Skin of body (tissue), 2 donors: ENCODE data around the gene APBB1IP. TPM values are rescaled to one million over a fixed set of nuclear protein-coding genes. Genes with fewer than 3 reads are reported as not detected.
A peak's percentile ranks its signal among the peaks of the same experiment; 100 is the strongest.
"Not testable (repeated sequence)": the region's sequence is repeated elsewhere in the genome, so short reads cannot be mapped to it uniquely, and the experiment has no call there.

Experiments used
- DNase-seq: peaks from one replicate; lab custom pipeline; 2025; lab: John Stamatoyannopoulos, UW
- total RNA-seq: library from RNA; depleted of rRNA; stranded (reverse); fragments of >200 nt; gene quantifications from one replicate; pipeline ENCODE4 v1.2.3, GENCODE V29; 2014

The APBB1IP gene
- total RNA-seq, 1 donor from 2014 or later, result 9.5 TPM

DNA sequence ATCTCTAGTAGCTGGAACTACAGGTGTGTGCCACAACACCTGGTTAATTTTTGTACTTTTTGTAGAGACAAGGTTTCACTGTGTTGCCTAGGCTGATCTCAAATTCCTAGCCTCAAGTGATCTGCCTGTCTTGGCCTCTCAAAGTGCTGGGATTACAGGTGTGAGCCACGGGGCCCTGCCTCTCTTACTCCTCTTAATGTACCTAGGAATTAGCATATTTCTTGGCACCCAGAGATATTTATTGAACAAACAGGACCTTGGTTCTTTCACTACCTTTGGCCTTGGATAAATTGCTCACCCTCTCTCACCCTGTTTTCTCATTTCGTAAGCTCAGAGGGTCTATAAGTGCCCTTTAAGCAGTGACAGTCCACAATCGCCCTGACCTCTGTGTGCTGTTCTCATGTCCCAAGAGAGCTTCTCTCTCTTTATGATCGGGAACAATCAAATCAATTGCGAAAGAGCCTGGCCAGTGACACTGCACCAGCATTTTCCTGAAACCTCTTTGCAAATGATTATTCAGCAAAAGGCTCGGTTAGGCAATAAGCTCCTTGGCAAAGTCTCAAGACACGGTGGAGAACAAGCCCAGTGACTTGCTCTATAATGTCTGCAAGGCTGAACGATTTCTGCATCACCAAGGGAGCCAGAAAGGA lies 117.7 kb downstream of the APBB1IP start:
- DNase-seq, result peak; percentile 7

DNA sequence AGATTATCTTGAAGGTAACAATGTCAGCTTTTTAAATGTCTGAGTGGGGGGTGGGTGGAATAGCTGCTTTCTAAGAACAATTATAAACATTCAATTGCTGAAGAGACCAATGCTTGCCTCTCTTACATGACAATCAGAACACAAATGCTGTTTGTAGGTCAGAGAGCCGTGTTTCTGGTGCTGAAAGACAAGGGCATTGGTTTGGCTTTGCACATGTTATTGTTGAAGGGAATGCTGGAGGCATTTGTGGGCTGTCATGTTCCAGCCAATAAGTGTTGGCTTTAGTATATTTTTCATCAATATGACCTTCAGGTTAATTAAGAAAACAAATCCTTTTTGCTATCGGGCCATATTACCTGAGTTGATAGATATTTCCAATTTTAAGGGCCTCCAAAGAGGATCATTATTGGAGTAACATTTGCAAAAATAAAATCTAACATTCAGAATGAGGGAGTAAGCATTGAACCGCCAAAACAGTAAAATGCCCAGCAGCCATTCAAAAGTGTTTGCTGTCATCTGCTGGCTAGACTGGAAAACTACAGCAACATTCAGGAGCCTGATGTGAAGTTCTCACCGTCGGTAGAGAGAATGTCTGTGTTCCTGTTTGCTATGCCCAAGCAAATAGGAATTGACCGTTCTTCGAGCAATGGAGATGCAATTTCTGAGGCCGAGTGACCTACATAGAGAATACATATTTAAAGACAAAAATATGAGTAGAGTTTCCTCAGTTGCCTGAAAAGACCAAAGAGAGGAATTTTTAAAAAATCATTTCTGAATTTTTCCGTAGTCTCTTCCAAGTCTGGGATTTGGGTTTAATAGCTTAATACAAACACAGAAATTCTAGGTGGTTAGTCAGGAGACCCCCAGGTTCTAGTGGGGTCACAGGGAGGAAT lies 118.9 kb downstream of the APBB1IP start:
- peak; percentile 22 for DNase-seq

DNA sequence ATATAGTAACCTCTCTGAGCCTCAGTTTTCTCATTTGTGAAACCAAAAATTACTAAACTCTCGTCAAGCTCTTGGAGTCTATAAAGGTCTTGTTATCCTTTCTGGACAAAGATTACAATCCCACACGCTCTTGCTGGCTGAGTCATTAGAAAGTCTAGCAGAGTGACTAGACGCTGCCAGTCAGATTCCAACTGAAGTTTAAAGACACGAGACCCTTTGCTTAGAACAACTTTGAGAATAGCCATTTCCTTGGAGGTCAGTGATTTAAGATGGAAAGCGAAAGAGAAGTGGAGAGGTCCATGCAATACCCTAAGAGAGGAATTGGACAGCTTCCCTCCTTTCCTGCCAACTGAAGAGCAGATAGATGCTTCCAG lies 119.5 kb downstream of the APBB1IP start:
- DNase-seq, result no peak

GRCh38 chr10:26566525-26567350 lies 128.6 kb downstream of the APBB1IP start:
- DNase-seq, result no peak

DNA sequence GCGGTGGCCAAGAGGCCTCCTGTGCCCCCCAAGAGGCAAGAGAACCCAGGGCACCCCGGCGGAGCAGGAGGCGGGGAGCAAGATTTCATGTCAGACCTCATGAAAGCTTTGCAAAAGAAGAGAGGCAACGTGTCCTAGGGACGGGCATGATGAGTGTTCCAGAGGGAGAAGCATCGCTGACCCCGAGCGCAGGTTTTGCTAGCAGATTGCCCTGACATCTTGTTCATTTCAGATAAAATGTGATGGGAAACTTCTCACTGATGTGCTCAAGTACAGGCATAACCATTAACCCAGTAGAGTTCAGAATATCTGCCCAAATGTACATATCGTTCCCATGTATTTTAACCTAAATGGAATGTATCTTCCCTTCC lies 129.2 kb downstream of the APBB1IP start:
- no peak for DNase-seq

- DNase-seq, result no peak
Measured at GRCh38 chr10:26571655-26572054, 133.5 kb downstream of the APBB1IP start.

DNA sequence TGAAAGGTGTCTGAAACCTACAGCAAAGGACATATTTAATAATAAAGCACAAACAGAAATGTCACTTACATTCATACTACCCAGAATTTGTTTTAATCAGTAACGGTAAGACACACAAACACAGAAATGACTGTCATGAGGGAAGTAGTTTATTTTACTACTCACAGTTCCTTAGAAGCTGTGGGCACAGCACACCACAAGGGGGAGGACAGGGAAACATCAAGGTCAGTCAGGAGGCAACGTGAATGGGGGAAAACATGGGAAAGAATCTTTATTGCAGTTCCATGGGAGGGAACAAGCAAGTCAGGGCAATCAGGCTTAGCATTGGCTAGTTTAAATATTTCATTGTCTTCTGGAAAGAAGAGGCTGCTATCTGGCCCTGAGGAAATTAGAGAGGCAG lies 135.5 kb downstream of the APBB1IP start:
- no peak for DNase-seq

DNA sequence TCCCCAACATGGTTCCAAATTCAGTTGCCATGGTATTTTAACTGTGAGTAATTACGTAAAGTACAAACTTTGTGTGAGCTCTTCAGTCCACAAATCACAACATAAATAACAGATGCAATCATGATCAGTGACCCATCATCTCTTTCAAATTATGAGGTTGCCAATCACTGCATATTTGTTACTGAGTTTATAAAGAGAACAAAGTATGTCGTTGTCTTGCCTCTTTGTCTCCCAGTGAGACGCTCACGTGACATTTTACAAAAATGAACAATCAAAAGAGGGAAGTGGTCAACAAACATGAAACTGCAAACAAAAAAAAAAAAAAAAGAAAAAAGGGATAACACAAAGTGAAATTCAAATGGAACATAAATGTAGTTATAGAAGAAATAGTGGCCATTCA lies 136.6 kb downstream of the APBB1IP start:
- no peak for DNase-seq

- not testable (repeated sequence) for DNase-seq
Measured at GRCh38 chr10:26578371-26578770, 140.2 kb downstream of the APBB1IP start.

GRCh38 chr10:26579256-26580063 lies 141.3 kb downstream of the APBB1IP start:
- DNase-seq, result no peak

GRCh38 chr10:26586211-26586610 lies 148.1 kb downstream of the APBB1IP start:
- DNase-seq, result no peak

- DNase-seq, result no peak
Measured at GRCh38 chr10:26588611-26589010, 150.5 kb downstream of the APBB1IP start.

DNA sequence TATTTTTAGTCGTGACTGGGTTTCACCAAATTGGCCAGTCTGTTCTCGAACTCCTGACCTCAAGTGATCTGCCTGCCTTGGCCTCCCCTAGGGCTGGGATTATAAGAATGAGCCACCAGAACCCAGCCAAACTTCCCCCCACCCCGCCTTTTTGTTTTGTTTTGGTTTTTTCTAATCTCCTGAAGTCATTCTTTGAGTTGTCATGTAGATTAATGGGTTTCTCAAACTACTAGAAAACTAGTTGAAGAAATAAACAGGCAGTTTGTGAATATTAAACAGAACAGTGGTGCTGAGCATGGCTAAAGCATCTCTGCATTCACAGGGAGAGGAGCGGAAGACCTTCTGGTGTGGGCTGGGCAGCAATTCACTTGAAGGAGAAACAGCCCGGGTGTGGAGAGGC lies 151.7 kb downstream of the APBB1IP start:
- DNase-seq, result not testable (repeated sequence)

GRCh38 chr10:26593896-26594295 lies 155.8 kb downstream of the APBB1IP start:
- DNase-seq, result no peak

- not testable (repeated sequence) for DNase-seq
Measured at GRCh38 chr10:26603283-26603682, 165.1 kb downstream of the APBB1IP start.

GRCh38 chr10:26604320-26605093 lies 166.4 kb downstream of the APBB1IP start:
- not testable (repeated sequence) for DNase-seq

- not testable (repeated sequence) for DNase-seq
Measured at GRCh38 chr10:26606389-26606877, 168.3 kb downstream of the APBB1IP start.

DNA sequence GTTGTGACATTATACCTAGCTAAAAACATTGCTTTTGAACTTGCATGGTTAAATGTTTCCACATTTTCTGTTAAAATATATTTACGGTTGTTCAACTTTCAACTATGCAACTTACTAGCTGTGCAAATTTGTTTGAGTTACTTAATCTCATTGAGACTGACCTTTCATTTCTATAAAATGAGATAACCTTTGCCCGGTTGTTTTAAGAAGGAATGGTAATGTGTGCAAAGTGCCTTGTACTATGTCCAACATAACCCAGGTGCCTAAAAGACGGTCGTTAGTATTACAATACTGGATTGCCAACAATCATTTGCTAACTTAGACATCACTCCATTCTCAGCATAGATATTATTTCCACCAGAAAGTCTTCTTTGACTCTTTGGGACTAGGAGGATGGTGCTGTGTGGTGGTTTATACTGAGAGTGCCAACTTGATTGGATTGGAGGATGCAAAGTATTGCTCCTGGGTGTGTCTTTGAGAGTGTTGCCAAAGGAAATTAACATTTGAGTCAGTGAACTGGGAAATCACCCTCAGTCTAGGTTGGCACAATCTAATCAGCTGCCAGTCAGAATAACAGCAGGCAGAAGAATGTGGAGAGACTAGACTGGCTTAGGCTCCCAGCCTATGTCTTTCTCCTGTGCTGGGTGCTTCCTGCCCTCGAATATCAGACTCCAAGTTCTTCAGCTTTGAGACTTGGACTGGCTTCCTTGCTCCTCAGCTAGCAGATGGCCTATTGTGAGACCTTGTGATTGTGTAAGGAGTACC lies 174.2 kb downstream of the APBB1IP start:
- DNase-seq, result no peak
